Neuron (in vitro differentiated cells): ENCODE results near the gene VPS35L.

Source experiments
- H2AFZ ChIP-seq: one replicate; pipeline ENCODE4 v1.6.1; 2013; ENCODE audit warnings: low read depth, mild to moderate bottlenecking, inconsistent platforms, low read length, moderate library complexity
- H3K27me3 ChIP-seq: one replicate; pipeline ENCODE4 v1.6.1; 2013; ENCODE audit warnings: low read length; ENCODE audit not compliant: insufficient read depth
- H3K36me3 ChIP-seq: one replicate; pipeline ENCODE4 v1.6.1; 2013; ENCODE audit warnings: low read length; ENCODE audit not compliant: insufficient read depth
- H3K4me1 ChIP-seq: one replicate; pipeline ENCODE4 v1.6.1; 2013; ENCODE audit warnings: low read length; ENCODE audit not compliant: insufficient read depth
- H3K4me3 ChIP-seq: 2 replicates; pipeline ENCODE4 v1.5.1; 2013; ENCODE audit warnings: mild to moderate bottlenecking, low read length, moderate library complexity
- H3K9me3 ChIP-seq: one replicate; pipeline ENCODE4 v1.6.1; 2013; ENCODE audit warnings: low read length

Gene VPS35L

GRCh38 chr16:19588661-19589060 lies 33.2 kb downstream of the VPS35L start:
- H2AFZ ChIP-seq = no peak overlapping the region
- H3K9me3 ChIP-seq = no peaks in the 10 kb centered on the region
- H3K27me3 ChIP-seq = no peaks in the 10 kb centered on the region
- no peaks in the 10 kb centered on the region for H3K4me1 ChIP-seq
- no peak overlapping the region for H3K4me3 ChIP-seq
- H3K36me3 ChIP-seq = peaks cover 26% of the 10 kb centered on the region

DNA sequence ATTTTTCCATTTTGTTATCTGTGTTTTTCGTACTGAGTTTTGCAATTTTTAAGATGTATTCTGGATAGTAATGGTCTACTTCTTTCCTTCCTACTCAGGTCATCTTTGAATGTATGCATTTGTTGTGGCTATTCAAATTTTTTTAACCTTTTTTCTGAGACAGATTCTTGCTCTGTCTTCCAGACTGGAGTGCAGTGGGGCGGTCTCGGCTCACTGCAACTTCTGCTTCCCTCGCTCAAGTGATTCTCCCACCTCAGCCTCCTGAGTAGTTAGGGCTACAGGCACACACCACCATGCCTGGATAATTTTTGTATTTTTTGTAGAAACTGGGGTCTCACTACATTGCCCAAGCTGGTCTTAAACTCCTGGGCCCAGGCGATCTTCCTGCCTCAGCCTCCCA lies 33.6 kb downstream of the VPS35L start:
- Histone ChIP-seq H3K36me3 (peaks cover 27% of the 10 kb centered on the region), H3K4me1 (no peaks in the 10 kb centered on the region), H3K4me3 (no peak overlapping the region), H3K27me3 (no peaks in the 10 kb centered on the region), H3K9me3 (no peaks in the 10 kb centered on the region), H2AFZ (no peak overlapping the region)

- Histone ChIP-seq H2AFZ (no peak overlapping the region), H3K9me3 (no peaks in the 10 kb centered on the region), H3K4me1 (no peaks in the 10 kb centered on the region), H3K36me3 (peaks cover 26% of the 10 kb centered on the region), H3K27me3 (no peaks in the 10 kb centered on the region), H3K4me3 (no peak overlapping the region)
Observed at GRCh38 chr16:19589771-19590302, 34.3 kb downstream of the VPS35L start.

GRCh38 chr16:19595043-19595767 lies 39.7 kb downstream of the VPS35L start:
- no peaks in the 10 kb centered on the region for H3K4me1 ChIP-seq
- H3K9me3 ChIP-seq = no peaks in the 10 kb centered on the region
- H3K36me3 ChIP-seq = peaks cover 27% of the 10 kb centered on the region
- H3K27me3 ChIP-seq = no peaks in the 10 kb centered on the region
- no peak overlapping the region for H3K4me3 ChIP-seq
- no peak overlapping the region for H2AFZ ChIP-seq

DNA sequence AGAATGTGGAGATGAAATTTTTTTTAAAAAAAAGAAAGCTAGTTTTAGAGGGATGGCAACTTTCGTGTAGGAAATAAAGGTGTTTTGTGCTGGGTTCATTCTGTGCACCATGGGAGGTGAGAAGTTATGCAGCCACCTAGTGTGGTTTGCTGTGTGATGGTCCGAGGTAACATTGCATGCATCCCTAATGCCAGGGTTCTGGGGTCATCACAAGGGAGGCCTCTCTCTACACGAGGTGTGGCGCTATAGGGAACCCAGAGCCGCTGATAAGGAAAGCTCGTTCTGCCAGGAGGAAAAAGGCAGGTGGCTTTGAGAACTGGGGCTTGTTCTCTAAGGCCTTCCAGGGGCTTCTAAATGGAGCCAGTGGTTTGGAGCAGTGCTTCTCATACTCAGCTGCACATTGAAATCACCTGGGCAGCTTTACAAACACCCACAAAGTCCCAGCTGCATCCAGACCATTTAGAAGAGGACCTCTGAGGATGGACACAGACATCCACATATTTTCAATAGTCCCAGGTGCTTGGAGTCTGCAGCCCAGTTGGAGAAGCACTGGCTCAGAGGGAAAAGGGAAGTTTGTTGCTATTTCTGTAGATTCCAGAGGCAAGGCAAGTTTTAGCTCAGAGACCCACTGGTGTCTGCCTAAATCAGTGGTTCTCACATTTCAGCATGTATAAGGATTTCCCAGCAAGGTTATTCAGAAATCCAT lies 43.5 kb downstream of the VPS35L start:
- Histone ChIP-seq H3K4me1 (no peaks in the 10 kb centered on the region), H3K9me3 (no peaks in the 10 kb centered on the region), H2AFZ (no peak overlapping the region), H3K4me3 (no peak overlapping the region), H3K36me3 (peaks cover 22% of the 10 kb centered on the region), H3K27me3 (no peaks in the 10 kb centered on the region)

DNA sequence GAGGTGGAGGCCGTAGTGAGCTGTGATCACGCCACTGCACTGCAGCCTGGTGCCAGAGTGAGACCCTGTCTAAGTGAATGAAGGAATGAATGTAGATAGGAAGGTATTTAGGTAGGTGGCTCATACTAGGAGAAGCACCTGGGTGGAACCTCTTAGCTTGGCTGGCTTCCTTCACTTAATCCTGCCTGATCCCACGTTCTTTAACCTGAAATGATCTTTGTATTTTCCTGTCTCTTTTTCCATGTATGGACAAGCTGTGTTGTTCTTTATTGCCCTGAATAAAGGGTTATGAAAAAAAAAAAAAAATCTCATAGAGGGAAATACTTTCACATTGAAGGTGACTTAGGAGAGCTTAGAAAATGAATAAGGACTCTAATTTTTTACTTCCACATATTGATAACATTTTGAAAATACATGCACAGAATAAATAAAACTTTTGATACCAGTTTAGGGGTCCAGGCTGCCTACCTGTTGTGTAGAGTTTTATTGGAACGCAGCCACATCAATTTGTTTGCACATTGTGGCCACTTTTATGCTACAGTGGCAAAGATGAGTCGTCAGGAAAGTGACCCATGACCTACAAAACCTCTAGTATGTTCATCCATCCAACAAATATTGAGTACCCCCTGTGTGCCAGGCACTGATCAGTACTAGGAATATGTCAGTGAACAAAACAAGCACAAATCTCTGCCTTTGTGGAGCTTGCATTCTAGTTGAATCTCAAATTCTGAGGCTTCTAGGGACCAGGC lies 44.6 kb downstream of the VPS35L start:
- H3K36me3 ChIP-seq = peaks cover 21% of the 10 kb centered on the region
- H2AFZ ChIP-seq = no peak overlapping the region
- no peaks in the 10 kb centered on the region for H3K4me1 ChIP-seq

DNA sequence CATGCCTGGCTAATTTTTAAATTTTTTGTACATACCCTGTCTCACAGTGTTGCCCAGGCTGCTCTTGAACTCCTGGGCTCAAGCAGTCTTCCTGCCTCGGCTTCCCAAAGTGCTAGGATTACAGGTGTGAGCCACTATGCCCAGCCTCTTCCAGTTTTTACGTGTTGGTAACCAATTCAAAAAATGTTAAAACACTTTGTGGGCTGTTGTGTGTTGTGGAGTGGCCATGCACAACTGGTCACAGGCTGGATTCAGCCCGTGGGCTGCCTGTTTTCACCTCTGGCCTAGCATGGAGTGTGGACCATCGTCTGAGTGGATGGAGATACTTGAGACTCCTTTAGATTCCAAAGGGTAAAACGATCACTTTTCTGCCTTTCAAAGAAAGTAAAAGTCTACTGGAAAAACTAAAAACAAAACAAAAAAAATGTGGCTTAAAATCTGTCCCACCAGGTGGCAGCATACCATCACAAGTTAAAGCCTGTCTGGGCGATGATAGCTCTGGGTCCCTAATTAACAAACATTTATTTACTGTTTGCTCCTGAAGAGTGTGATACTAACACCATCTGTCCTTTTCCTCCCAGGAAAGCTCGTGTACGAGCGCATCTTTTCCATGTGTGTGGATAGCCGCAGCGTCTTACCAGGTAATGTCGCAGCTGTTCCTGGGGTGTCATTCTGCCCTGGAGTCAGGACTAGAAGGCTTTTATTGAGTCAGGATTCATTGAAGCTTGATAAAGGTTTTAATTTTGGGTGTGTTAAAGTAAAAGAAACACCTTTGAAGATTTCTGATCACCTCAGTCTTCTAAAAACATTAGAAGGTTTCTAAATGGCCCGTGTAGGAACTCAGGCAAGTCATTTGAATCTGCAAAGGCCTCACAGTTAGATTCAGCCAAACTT lies 45.8 kb downstream of the VPS35L start:
- H3K4me1 ChIP-seq = no peaks in the 10 kb centered on the region
- H3K4me3 ChIP-seq = no peak overlapping the region
- peaks cover 28% of the 10 kb centered on the region for H3K36me3 ChIP-seq
- H2AFZ ChIP-seq = no peak overlapping the region
- H3K9me3 ChIP-seq = peaks cover 6% of the 10 kb centered on the region
- no peaks in the 10 kb centered on the region for H3K27me3 ChIP-seq

More for the DNA sequence above, 44.6 kb downstream of the VPS35L start:
- Histone ChIP-seq H3K4me3 (no peak overlapping the region), H3K27me3 (no peaks in the 10 kb centered on the region), H3K9me3 (no peaks in the 10 kb centered on the region)

- Histone ChIP-seq H3K27me3 (no peaks in the 10 kb centered on the region), H3K9me3 (peaks cover 6% of the 10 kb centered on the region), H3K4me1 (no peaks in the 10 kb centered on the region), H2AFZ (no peak overlapping the region), H3K4me3 (no peak overlapping the region), H3K36me3 (peaks cover 51% of the 10 kb centered on the region)
Observed at GRCh38 chr16:19604911-19605310, 49.4 kb downstream of the VPS35L start.

DNA sequence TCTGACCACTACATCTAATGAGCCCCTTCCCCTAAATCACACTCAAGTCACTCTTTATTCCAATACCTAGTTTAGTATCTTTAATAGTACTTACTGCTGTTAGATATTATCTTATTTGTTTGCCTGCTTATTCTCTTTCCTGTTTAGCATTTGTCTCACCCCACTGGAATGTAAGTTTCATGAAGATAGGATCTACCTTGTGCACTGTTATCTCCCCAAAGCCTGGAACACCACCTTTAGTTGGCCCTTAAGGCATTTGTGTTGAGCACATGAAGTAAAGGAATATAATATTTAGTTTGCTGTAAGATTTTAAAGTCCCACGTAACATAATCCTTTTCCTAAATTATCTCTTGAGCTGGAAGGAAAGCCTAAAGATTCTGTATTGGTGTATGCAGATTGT lies 50.2 kb downstream of the VPS35L start:
- Histone ChIP-seq H3K27me3 (no peaks in the 10 kb centered on the region), H3K36me3 (peaks cover 58% of the 10 kb centered on the region), H2AFZ (no peak overlapping the region), H3K9me3 (peaks cover 6% of the 10 kb centered on the region), H3K4me1 (no peaks in the 10 kb centered on the region), H3K4me3 (no peak overlapping the region)

DNA sequence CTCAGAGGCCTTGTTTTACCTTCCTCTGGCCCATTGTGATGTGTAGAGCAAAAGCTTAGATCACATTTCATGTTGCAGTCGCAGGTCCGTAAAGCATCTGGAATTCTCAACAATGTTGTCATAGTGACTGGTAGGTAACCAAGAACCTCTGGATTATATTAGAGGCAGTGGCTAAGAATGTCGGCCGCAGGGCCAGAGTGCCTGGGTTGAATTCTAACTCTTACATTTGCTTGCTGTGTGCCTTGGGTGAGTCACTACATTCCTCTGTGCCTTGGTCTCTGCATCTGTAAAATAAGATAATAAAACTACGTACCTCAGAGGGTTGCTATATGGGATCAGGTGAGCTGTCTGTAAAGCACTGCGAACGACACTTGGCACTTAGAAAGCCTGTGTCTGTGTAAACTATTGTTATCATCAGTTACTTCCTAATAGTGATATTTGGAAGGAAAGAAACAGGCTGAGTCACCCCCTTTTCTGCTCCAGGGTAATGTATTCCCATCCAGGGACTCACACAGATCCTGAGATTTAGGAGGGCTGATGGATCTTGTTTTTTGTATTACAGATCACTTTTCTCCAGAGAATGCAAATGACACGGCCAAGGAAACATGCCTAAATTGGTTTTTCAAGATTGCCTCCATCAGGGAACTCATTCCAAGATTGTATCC lies 52.2 kb downstream of the VPS35L start:
- H3K36me3 ChIP-seq = peaks cover 63% of the 10 kb centered on the region
- H3K4me3 ChIP-seq = no peak overlapping the region
- H3K27me3 ChIP-seq = no peaks in the 10 kb centered on the region
- no peak overlapping the region for H2AFZ ChIP-seq
- peaks cover 6% of the 10 kb centered on the region for H3K9me3 ChIP-seq
- no peaks in the 10 kb centered on the region for H3K4me1 ChIP-seq

DNA sequence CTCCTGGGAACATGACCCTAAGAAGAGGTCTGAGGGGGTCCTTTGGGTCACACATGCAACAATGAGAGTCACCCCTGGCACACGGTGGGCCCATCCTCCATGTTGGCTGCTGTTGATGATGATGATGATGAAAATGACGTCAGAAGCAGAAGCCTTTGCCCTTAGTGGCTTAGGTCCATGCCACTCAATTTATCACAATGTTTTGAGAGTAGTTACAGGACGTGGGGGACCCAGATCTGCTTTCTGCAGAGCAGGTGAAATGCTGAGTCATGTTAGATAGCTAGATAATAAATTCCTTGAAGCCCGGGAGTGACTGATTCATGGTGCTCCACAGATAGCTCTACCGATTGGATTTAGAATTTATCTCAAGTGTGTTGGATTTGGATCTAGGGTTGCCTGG lies 53.9 kb downstream of the VPS35L start:
- Histone ChIP-seq H3K4me1 (no peaks in the 10 kb centered on the region), H3K27me3 (no peaks in the 10 kb centered on the region), H2AFZ (no peak overlapping the region), H3K9me3 (peaks cover 6% of the 10 kb centered on the region), H3K36me3 (peaks cover 67% of the 10 kb centered on the region), H3K4me3 (no peak overlapping the region)

DNA sequence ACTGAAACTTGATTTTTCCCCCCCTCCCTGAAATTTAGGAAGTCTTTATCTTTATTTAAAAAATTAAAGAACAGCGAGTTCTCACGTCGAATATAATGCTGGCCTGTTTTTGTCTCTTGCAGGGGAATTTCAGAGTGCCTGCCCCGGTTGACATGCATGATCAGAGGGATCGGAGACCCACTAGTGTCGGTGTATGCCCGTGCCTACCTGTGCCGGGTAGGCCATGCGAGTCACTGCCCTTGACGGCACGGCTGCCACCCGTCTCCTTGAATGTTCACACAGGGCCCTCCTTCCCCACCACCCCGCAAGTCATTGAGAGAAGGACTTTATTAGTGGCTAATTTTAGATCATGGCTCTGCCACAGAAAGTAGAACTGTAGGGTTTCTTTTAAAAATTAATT lies 54.7 kb downstream of the VPS35L start:
- Histone ChIP-seq H2AFZ (no peak overlapping the region), H3K4me1 (no peaks in the 10 kb centered on the region), H3K27me3 (no peaks in the 10 kb centered on the region), H3K36me3 (peaks cover 67% of the 10 kb centered on the region), H3K4me3 (no peak overlapping the region), H3K9me3 (peaks cover 6% of the 10 kb centered on the region)
